MCF 10A (cell line): ENCODE measurements around the gene PRMT7. TPM values are rescaled to one million over a fixed set of nuclear protein-coding genes. Genes with fewer than 3 reads are reported as not detected.

Experiments used
- BruUV-seq: library from RNA; stranded (reverse); fragments of 400-500 nt; replicated peaks from 2 replicates; lab custom pipeline; 2021; lab: Mats Ljungman, UMichigan
- CTCF ChIA-PET: fragments of 300-600 bp; sonication (Branson Sonifier 250); formaldehyde crosslinking; extraction: SDS; loops from one replicate; lab custom pipeline; 2021; ENCODE audit warnings: antibody characterized with exemption, inconsistent platforms; lab: Yijun Ruan, JAX
- POLR2A ChIA-PET: fragments of 300-600, 350-650 bp; sonication (Branson Sonifier 250); formaldehyde crosslinking; extraction: SDS; loops from one replicate; lab custom pipeline; 2020; ENCODE audit warnings: antibody characterized with exemption, inconsistent platforms; lab: Yijun Ruan, JAX
- DNase-seq: peaks from one replicate; pipeline ENCODE4 v3.0.0-alpha.2; 2018; ENCODE audit not compliant: unreplicated experiment
- H3K27ac Mint-ChIP-seq: one replicate; pipeline ENCODE4 v1.8.0; 2022; ENCODE audit warnings: mild to moderate bottlenecking, low read depth, mixed read lengths; ENCODE audit not compliant: unreplicated experiment
- H3K27me3 Mint-ChIP-seq: one replicate; pipeline ENCODE4 v1.8.0; 2022; ENCODE audit warnings: mixed read lengths; ENCODE audit not compliant: insufficient read depth, unreplicated experiment
- H3K36me3 Mint-ChIP-seq: one replicate; pipeline ENCODE4 v1.8.0; 2022; ENCODE audit warnings: mild to moderate bottlenecking, moderate library complexity, mixed read lengths; ENCODE audit not compliant: insufficient read depth, unreplicated experiment
- H3K4me1 Mint-ChIP-seq: one replicate; pipeline ENCODE4 v1.8.0; 2022; ENCODE audit warnings: mixed read lengths; ENCODE audit not compliant: insufficient read depth, unreplicated experiment
- H3K4me3 Mint-ChIP-seq: one replicate; pipeline ENCODE4 v1.8.0; 2022; ENCODE audit warnings: mild to moderate bottlenecking, moderate library complexity, mixed read lengths; ENCODE audit not compliant: unreplicated experiment
- H3K9me3 Mint-ChIP-seq: one replicate; pipeline ENCODE4 v1.8.0; 2022; ENCODE audit warnings: mixed read lengths; ENCODE audit not compliant: unreplicated experiment
- intact Hi-C: fragments of 100-400 bp; cut with micrococcal nuclease; formaldehyde crosslinking; loops from 2 replicates; pipeline ENCODE4 v1.14.1; 2022
- total RNA-seq: library from RNA; stranded (reverse); gene quantifications from 2 replicates; pipeline ENCODE4 v1.2.3, GENCODE V29; 2022
- TF ChIP-seq, protein P1 (sequence below): fragments of 200-600 bp; IDR thresholded peaks from one replicate; pipeline ENCODE4 v1.8.0; 2022; ENCODE audit warnings: antibody characterized with exemption, mild to moderate bottlenecking; ENCODE audit not compliant: unreplicated experiment

PRMT7 gene
- total RNA-seq, 1 experiment from 2014 or later: 33.2 TPM

DNA sequence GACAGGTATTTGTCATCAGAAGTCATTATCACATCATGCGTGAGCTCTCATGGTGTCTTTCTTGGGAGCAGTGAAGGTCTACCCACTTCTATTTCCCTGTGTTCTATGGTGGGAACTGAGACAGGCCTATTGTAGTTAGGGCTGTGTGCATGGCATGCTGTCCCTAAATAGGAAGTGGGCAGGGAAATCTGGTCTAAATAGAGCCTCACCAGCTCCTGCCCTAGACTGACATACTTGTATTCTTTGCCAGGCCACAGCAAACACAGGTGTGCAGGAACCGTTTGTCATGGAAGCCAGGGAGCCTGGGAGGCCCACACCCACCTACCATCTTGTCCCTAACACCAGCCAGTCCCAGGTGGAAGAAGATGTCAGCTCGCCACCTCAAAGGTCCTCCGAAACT, 36.4 kb upstream of the PRMT7 start:
- CTCF ChIA-PET: interaction anchor here (0.6 to 5.9 kb wide), 4 partner anchors 10 to 122 kb away, joined by 3 to 38 read pairs (median 9); partner anchors contain the start of gene SLC7A6

GRCh38 chr16:68275611-68276191, 35.1 kb upstream of the PRMT7 start:
- peaks cover 20% of the 10 kb centered on the region for H3K4me1 Mint-ChIP-seq
- CTCF ChIA-PET: interaction anchor here (0.7 to 5.9 kb wide), 4 partner anchors 11 to 51 kb away, joined by 3 to 38 read pairs (median 8); partner anchors contain the start of gene SLC7A6
- no peak overlapping the region for H3K4me3 Mint-ChIP-seq
- H3K27me3 Mint-ChIP-seq: no peaks in the 10 kb centered on the region
- intact Hi-C loops: no loop called here
- BruUV-seq: TSS peak; percentile 13
- POLR2A ChIA-PET: interaction anchor here (1.0 to 3.5 kb wide), 8 partner anchors 10 to 39 kb away, joined by 3 to 30 read pairs (median 10); partner anchors contain the start of gene SLC7A6
- TF ChIP-seq, protein P1, sequence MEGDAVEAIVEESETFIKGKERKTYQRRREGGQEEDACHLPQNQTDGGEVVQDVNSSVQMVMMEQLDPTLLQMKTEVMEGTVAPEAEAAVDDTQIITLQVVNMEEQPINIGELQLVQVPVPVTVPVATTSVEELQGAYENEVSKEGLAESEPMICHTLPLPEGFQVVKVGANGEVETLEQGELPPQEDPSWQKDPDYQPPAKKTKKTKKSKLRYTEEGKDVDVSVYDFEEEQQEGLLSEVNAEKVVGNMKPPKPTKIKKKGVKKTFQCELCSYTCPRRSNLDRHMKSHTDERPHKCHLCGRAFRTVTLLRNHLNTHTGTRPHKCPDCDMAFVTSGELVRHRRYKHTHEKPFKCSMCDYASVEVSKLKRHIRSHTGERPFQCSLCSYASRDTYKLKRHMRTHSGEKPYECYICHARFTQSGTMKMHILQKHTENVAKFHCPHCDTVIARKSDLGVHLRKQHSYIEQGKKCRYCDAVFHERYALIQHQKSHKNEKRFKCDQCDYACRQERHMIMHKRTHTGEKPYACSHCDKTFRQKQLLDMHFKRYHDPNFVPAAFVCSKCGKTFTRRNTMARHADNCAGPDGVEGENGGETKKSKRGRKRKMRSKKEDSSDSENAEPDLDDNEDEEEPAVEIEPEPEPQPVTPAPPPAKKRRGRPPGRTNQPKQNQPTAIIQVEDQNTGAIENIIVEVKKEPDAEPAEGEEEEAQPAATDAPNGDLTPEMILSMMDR: no peak
- H3K9me3 Mint-ChIP-seq: no peaks in the 10 kb centered on the region
- peaks cover 71% of the 10 kb centered on the region for H3K36me3 Mint-ChIP-seq
- peak; percentile 71 for DNase-seq
- peak overlapping the region; percentile 77 for H3K27ac Mint-ChIP-seq

More for the DNA sequence above, 36.4 kb upstream of the PRMT7 start:
- TF ChIP-seq, protein P1: no peak
- H3K27me3 Mint-ChIP-seq: no peaks in the 10 kb centered on the region
- H3K4me3 Mint-ChIP-seq: no peak overlapping the region
- H3K9me3 Mint-ChIP-seq: no peaks in the 10 kb centered on the region
- no peak for DNase-seq
- BruUV-seq: no TSS peak
- peaks cover 20% of the 10 kb centered on the region for H3K4me1 Mint-ChIP-seq
- peaks cover 64% of the 10 kb centered on the region for H3K36me3 Mint-ChIP-seq
- POLR2A ChIA-PET: interaction anchor here (0.7 to 3.5 kb wide), 5 partner anchors 10 to 36 kb away, joined by 3 to 30 read pairs (median 15); partner anchors contain the start of genes PRMT7, SLC7A6 and SLC7A6OS
- intact Hi-C loops: no loop called here
- no peak overlapping the region for H3K27ac Mint-ChIP-seq

DNA sequence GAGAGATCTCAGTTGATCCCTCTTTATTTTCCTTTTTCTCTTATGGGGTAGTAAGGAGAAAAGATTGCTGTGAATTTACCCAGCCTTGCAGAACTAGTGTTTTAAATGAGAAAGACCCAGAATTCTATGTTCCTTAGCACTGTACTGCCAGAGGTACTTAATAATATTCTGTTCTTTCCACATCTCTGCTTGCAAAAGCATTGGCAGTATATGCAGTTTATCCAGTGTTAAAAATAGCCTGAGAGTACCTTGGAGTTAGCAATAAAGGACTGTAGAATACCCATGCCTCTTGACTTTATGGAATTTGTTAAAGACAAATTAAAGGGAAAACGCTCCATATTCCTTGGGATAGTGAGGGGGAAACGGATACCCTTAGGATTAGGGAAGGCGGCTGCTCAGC, 34.6 kb upstream of the PRMT7 start:
- BruUV-seq: no TSS peak
- TF ChIP-seq, protein P1: no peak
- DNase-seq: no peak
- Mint-ChIP-seq H3K36me3 (peaks cover 74% of the 10 kb centered on the region), H3K4me3 (no peak overlapping the region), H3K4me1 (peaks cover 18% of the 10 kb centered on the region), H3K27ac (peak overlapping the region; percentile 77), H3K27me3 (no peaks in the 10 kb centered on the region), H3K9me3 (no peaks in the 10 kb centered on the region)
- POLR2A ChIA-PET: interaction anchor here (1.0 to 3.5 kb wide), 7 partner anchors 9 to 39 kb away, joined by 3 to 30 read pairs (median 5); partner anchors contain the start of gene SLC7A6
- CTCF ChIA-PET: interaction anchor here (0.5 to 1.6 kb wide), 7 partner anchors 10 to 606 kb away, joined by 3 to 12 read pairs (median 3); partner anchors contain the start of gene SLC7A6
- intact Hi-C loops: no loop called here
